ENCODE results near the gene GPD1.

DNA sequence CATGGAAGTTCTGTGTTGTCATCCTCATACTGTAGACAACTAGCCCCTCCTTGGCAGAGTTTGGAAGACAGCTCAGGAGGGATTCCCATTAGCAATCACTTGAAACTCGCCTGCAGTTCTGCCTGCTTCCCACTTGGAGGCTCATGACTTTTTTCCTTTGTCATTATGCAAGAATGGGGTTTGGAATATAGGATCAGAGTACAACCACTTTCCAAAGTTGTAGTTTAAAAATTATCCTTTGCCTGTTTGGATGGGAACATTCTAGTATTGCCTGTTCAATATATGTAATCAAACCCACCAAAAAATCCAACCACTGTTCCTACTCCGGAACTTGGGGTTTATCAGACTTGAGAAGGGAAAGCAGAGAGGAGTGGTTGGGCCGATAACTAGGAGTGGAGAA lies 2.1 kb upstream of the GPD1 start:
- TF ChIP-seq GATA2 (IDR thresholded peaks at IDR 0.05; ENCODE audit: low read depth, low read length) (no peak), GATA3 (IDR thresholded peaks at IDR 0.05; ENCODE audit: low read depth, low read length) (no peak)
